GM12801 (cell line): Measurements from ENCODE around the gene PTPRCAP.

Source experiments
- CTCF ChIP-seq: IDR thresholded peaks from one replicate; pipeline ENCODE4 v1.5.1; 2011; ENCODE audit warnings: control low read depth; ENCODE audit not compliant: insufficient read length; ENCODE audit errors: extremely low read depth

The PTPRCAP gene

GRCh38 chr11:67404515-67405195, 32.8 kb downstream of the PTPRCAP start:
- TF ChIP-seq CTCF = no peak

- no peak for TF ChIP-seq CTCF
Measured at GRCh38 chr11:67401495-67402191, 35.8 kb downstream of the PTPRCAP start, which contains the start of gene PPP1CA. TSS of gene PPP1CA (minus strand) at chr11:67401858. CDS start at chr11:67401782, 76 bp downstream.

- no peak for TF ChIP-seq CTCF
Measured at GRCh38 chr11:67400942-67401494, 36.5 kb downstream of the PTPRCAP start.

- no peak for TF ChIP-seq CTCF
Measured at GRCh38 chr11:67400251-67400941, 37.1 kb downstream of the PTPRCAP start.

GRCh38 chr11:67398661-67399563, 38.6 kb downstream of the PTPRCAP start:
- TF ChIP-seq CTCF = no peak

GRCh38 chr11:67397986-67398660, 39.4 kb downstream of the PTPRCAP start:
- no peak for TF ChIP-seq CTCF
